Transverse colon (tissue), 4 donors: Measurements from ENCODE around the gene CEPT1. TPM values are rescaled to one million over a fixed set of nuclear protein-coding genes. Genes with fewer than 3 reads are reported as not detected.
"Not testable (repeated sequence)": the region's sequence is repeated elsewhere in the genome, so short reads cannot be mapped to it uniquely, and the experiment has no call there.

Source experiments
- DNase-seq: peaks from one replicate; pipeline ENCODE4 v3.0.0-alpha.2; 2019
- H3K27ac ChIP-seq, 4 donors: fragments of 200-600 bp; sonication (generic); 2 replicates each; pipeline ENCODE4 v1.5.1; 2016 to 2018; ENCODE audit warnings: inconsistent platforms in 4 of 4
- H3K27me3 ChIP-seq: fragments of 200-600 bp; sonication (generic); 2 replicates; pipeline ENCODE4 v1.5.1; 2017; ENCODE audit warnings: inconsistent platforms
- H3K36me3 ChIP-seq, 4 donors: fragments of 200-600 bp; sonication (generic); 2 replicates each; pipeline ENCODE4 v1.5.1; 2017 to 2019; ENCODE audit warnings: inconsistent platforms in 4 of 4
- H3K4me1 ChIP-seq, 4 donors: fragments of 200-600 bp; sonication (generic); 2 replicates each; pipeline ENCODE4 v1.5.1; 2017 to 2020; ENCODE audit warnings: inconsistent platforms in 4 of 4
- H3K4me3 ChIP-seq, 4 donors: fragments of 200-600 bp; sonication (generic); 1 replicate in 1 of 4; 2 replicates in 3 of 4; pipeline versions ENCODE4 v1.5.1 to v1.6.1; 2017 to 2019; ENCODE audit warnings: inconsistent platforms in 4 of 4
- H3K9me3 ChIP-seq, 2 donors: fragments of 200-600 bp; sonication (generic); 2 replicates each; pipeline ENCODE4 v1.5.1; 2017 to 2019; ENCODE audit warnings: inconsistent platforms in 2 of 2
- EP300 ChIP-seq: sonication (generic); formaldehyde crosslinking; IDR thresholded peaks from one replicate; pipeline ENCODE4 v1.6.1; 2017; ENCODE audit warnings: antibody characterized with exemption, low read depth
- POLR2A ChIP-seq: fragments of 450-650 bp; IDR thresholded peaks from one replicate; pipeline ENCODE4 v1.6.1; 2016; ENCODE audit warnings: antibody characterized with exemption, mild to moderate bottlenecking, moderate library complexity
- POLR2AphosphoS5 ChIP-seq, 3 donors: sonication (generic); formaldehyde crosslinking; IDR thresholded peaks; one replicate each; pipeline ENCODE4 v1.6.1; 2016; ENCODE audit warnings: antibody characterized with exemption in 3 of 3
- WGBS, 2 donors: methylation state at CpG; one replicate each; pipeline ENCODE4 v1.1.5; 2018; ENCODE audit warnings: low coverage in 1 of 2; 5-methylcytosine and 5-hydroxymethylcytosine counted together
- in situ Hi-C, 4 donors: fragments of 200-750 bp; cut with MboI; loops; one replicate each; pipeline versions ENCODE4 v1.15.0 to v1.15.1; 2017; ENCODE audit warnings: low sequenced_read_pairs in 3 of 4, low pct_ligation_motif_present in 1 of 4, low pct_unique_long_range_greater_than_20kb in 1 of 4
- intact Hi-C: fragments of 100-400 bp; cut with DNase I; formaldehyde crosslinking; loops from one replicate; pipeline ENCODE4 v1.15.1; 2023; ENCODE audit warnings: low total_unique reads
- total RNA-seq, 4 donors: library from RNA; depleted of rRNA; stranded (reverse); fragments of >200 nt; gene quantifications; one replicate each; pipeline ENCODE4 v1.1.0, GENCODE V29; 2016
- TF ChIP-seq, protein P1 (sequence below), 5 experiments: fragments of 200-600 bp in 3 of 5; fragments of 450-650 bp in 2 of 5; sonication (generic) in 3 of 5; IDR thresholded peaks; 1 replicate in 2 of 5; 2 replicates in 3 of 5; pipeline ENCODE4 v1.5.1; 2016 to 2017; ENCODE audit warnings: antibody characterized with exemption in 5 of 5, inconsistent platforms in 3 of 5, mild to moderate bottlenecking in 2 of 5, moderate library complexity in 1 of 5

The CEPT1 gene
- total RNA-seq, 4 donors from 2014 or later, result 11.2 to 55.6 (median 26.9) TPM

DNA sequence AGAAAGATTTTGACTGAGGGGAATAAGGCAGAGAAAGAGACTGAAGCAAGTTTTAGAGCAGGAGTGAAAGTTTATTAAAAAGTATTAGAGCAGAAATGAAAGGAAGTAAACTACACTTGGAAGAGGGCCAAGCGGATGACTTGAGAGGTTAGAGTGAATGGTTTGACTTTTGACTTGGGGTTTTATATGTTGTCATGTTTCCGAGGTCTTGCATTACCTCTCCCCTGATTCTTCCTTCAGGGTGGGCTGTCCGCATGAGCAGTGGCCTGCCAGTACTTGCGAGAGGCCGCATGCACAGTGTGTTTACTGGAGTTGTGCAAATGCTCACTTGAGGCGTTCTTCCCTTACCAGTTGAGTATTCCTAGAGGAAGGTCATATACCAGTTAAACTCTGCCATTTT is 73.4 kb downstream of the CEPT1 start:
- H3K4me1 ChIP-seq, result no peaks in the 10 kb centered on the region
- no peak overlapping the region for H3K27ac ChIP-seq
- H3K27me3 ChIP-seq, result no peaks in the 10 kb centered on the region
- intact Hi-C loops (no loop called here), in situ Hi-C loops (loop anchor here in 1 of 4 donors (25.0 kb wide), 2 partner anchors 399 to 549 kb away; partner anchors contain the start of genes DDX20 and RAP1A)
- TF ChIP-seq POLR2A, result no peak
- no peaks in the 10 kb centered on the region for H3K9me3 ChIP-seq
- no peak overlapping the region for H3K4me3 ChIP-seq
- 60 to 88% methylated on average over 2 to 6 of the region's 6 CpGs for WGBS, 2 donors
- no peak for DNase-seq
- H3K36me3 ChIP-seq, result no peaks in the 10 kb centered on the region

DNA sequence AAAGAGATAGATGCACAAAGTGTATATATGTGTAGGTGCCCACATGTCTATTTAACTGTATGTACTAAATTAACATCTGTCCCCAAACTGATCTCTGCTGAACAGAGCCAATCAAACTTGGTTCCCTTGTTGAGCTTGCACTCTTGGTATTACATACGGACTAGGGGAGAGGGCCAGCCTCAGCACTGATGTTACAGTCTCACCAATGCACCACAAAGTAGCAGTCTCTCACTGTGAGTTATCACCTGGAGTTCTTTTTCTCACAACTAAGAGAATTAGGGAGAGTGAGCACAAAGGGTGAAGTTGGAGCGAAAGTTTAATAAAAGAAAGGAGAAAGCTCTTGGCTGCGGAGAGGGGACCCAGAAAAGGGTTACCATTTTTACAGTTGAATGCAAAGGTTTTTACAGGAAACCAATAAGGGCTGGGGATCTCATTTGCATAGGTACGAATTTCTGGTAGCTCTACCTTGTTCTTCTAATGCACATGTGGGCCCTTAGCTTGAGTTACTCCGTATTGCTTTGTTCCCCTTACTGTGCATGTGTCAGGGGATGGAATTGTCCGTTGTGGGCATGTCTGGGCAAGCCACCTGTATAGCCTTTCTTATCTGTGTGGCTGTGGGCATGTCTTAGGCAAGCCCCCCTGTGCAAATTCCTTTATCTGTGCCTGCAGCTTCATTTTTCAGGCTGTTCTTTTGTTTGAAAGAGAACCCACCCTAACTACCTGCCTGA is 74.2 kb downstream of the CEPT1 start:
- DNase-seq, result no peak
- TF ChIP-seq POLR2AphosphoS5 (IDR thresholded peaks at IDR 0.05), result no peak
- TF ChIP-seq EP300, result no peak
- TF ChIP-seq, protein P1, sequence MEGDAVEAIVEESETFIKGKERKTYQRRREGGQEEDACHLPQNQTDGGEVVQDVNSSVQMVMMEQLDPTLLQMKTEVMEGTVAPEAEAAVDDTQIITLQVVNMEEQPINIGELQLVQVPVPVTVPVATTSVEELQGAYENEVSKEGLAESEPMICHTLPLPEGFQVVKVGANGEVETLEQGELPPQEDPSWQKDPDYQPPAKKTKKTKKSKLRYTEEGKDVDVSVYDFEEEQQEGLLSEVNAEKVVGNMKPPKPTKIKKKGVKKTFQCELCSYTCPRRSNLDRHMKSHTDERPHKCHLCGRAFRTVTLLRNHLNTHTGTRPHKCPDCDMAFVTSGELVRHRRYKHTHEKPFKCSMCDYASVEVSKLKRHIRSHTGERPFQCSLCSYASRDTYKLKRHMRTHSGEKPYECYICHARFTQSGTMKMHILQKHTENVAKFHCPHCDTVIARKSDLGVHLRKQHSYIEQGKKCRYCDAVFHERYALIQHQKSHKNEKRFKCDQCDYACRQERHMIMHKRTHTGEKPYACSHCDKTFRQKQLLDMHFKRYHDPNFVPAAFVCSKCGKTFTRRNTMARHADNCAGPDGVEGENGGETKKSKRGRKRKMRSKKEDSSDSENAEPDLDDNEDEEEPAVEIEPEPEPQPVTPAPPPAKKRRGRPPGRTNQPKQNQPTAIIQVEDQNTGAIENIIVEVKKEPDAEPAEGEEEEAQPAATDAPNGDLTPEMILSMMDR (IDR thresholded peaks at IDR 0.05), result no peak
- no peak for TF ChIP-seq POLR2A
- intact Hi-C loops (no loop called here), in situ Hi-C loops (loop anchor here in 1 of 4 donors (25.0 kb wide), 2 partner anchors 398 to 548 kb away; partner anchors contain the start of genes DDX20 and RAP1A)
- WGBS, 2 donors, result 63 to 64% methylated on average over 5 to 6 of the region's 6 CpGs
- H3K9me3 ChIP-seq, result no peaks in the 10 kb centered on the region
- no peaks in the 10 kb centered on the region for H3K27me3 ChIP-seq
- H3K36me3 ChIP-seq, result no peaks in the 10 kb centered on the region
- H3K4me3 ChIP-seq, result no peak overlapping the region
- H3K4me1 ChIP-seq, result no peaks in the 10 kb centered on the region
- peak overlapping the region in 2 of 4 donors; percentile 41 to 69 for H3K27ac ChIP-seq

DNA sequence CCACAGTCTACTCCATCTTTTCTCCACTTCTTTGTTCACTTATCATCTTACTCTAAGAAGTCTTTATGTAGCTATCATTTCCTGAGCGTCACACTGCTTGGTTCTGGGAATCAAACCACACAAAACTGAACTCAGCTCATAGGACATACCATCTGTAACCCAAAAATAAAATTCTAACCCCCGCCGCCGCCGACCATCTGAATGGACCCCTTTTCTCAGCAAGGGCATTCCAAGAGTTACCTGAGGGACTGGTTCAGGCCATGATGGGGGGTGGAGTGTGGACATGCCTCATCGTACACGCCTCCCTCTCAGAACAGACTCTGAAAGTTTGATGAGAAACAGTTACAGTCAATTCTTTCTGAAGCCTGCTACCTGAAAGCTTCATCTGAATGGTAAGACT is 74.9 kb downstream of the CEPT1 start:
- peaks cover 0 to 3% (median 0%) of the 10 kb centered on the region in 4 donors for H3K4me1 ChIP-seq
- TF ChIP-seq, protein P1 (IDR thresholded peaks at IDR 0.05), result no peak
- TF ChIP-seq POLR2AphosphoS5 (IDR thresholded peaks at IDR 0.05) (no peak), EP300 (no peak), POLR2A (no peak)
- H3K36me3 ChIP-seq, result no peaks in the 10 kb centered on the region
- in situ Hi-C loops (loop anchor here in 1 of 4 donors (25.0 kb wide), 2 partner anchors 397 to 547 kb away; partner anchors contain the start of genes DDX20 and RAP1A), intact Hi-C loops (no loop called here)
- no peak overlapping the region for H3K4me3 ChIP-seq
- H3K9me3 ChIP-seq, result no peaks in the 10 kb centered on the region
- peak overlapping the region; percentile 6 to 69 (median 40) for H3K27ac ChIP-seq
- DNase-seq, result no peak
- no peaks in the 10 kb centered on the region for H3K27me3 ChIP-seq
- WGBS, 2 donors, result 57 to 68% methylated on average over 5 to 7 of the region's 7 CpGs

DNA sequence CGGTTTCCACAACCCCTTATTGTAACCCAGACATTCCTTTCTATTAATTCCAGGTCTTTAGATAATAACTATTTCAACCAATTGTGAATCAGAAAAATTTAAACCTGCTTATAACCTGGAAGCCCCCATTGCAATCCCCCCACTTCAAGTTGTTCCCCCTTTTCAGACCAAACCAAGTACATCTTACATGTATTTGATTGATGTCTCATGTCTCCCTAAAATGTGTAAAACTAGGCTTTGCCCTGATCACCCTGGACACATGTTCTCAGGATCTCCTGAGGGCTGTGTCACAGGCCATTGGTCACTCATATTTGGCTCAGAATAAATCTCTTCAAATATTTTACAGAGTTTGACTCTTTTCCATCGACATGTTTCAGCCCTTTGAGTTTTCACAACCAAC is 75.3 kb downstream of the CEPT1 start:
- H3K36me3 ChIP-seq, H3K9me3 ChIP-seq, H3K27me3 ChIP-seq, H3K4me1 ChIP-seq, intact Hi-C loops, DNase-seq, H3K4me3 ChIP-seq: not testable (repeated sequence)
- peak overlapping the region; percentile 6 to 69 (median 40) for H3K27ac ChIP-seq
- 71 to 94% methylated on average over 2 of the region's 2 CpGs for WGBS, 2 donors
- in situ Hi-C loops, result loop anchor here in 1 of 4 donors (25.0 kb wide), 2 partner anchors 397 to 547 kb away; partner anchors contain the start of genes DDX20 and RAP1A

DNA sequence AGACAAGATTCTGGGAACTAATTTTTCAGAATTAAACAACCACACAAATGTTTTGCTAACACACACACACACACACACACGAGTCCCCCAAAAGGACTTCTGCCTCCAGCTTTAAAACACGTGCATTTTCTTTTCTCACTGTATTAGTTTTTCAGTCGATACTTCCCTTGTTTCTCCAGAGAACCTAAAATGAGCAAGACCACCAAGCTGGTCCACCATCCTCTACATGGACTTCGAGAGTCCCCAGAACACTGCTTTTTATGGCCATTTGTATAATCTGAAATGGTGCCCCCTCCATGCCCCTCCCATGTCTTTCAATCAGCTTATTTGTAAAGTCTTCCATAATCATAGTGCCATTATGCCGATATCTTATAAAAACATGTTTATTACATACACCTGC is 76.7 kb downstream of the CEPT1 start:
- no peaks in the 10 kb centered on the region for H3K9me3 ChIP-seq
- peaks cover 0 to 6% (median 2%) of the 10 kb centered on the region in 4 donors for H3K4me1 ChIP-seq
- no peak for TF ChIP-seq POLR2A
- DNase-seq, result no peak
- H3K27me3 ChIP-seq, result no peaks in the 10 kb centered on the region
- 63 to 67% methylated on average over 4 to 5 of the region's 5 CpGs for WGBS, 2 donors
- H3K27ac ChIP-seq, result peak overlapping the region; percentile 35 to 69 (median 44)
- in situ Hi-C loops (loop anchor here in 1 of 4 donors (25.0 kb wide), 2 partner anchors 396 to 546 kb away; partner anchors contain the start of genes DDX20 and RAP1A), intact Hi-C loops (no loop called here)
- no peak overlapping the region for H3K4me3 ChIP-seq
- H3K36me3 ChIP-seq, result no peaks in the 10 kb centered on the region
